Fibroblast of lung (primary cell): ENCODE measurements around the gene TIMP1.

Experiments used
- EZH2 ChIP-seq: IDR thresholded peaks from 2 replicates; pipeline ENCODE4 v1.5.1; 2012; ENCODE audit warnings: low read length, control low read depth, mild to moderate bottlenecking; ENCODE audit errors: missing control alignments
- TF ChIP-seq, protein P1 (sequence below), 2 donors: IDR thresholded peaks in 1 of 2; conservative IDR thresholded peaks in 1 of 2; 1 replicate in 1 of 2; 2 replicates in 1 of 2; pipeline ENCODE4 v1.5.1; 2011 to 2012; ENCODE audit warnings: low read length in 2 of 2, control low read depth in 1 of 2, inconsistent platforms in 1 of 2, low read depth in 1 of 2, mild to moderate bottlenecking in 1 of 2

DNA sequence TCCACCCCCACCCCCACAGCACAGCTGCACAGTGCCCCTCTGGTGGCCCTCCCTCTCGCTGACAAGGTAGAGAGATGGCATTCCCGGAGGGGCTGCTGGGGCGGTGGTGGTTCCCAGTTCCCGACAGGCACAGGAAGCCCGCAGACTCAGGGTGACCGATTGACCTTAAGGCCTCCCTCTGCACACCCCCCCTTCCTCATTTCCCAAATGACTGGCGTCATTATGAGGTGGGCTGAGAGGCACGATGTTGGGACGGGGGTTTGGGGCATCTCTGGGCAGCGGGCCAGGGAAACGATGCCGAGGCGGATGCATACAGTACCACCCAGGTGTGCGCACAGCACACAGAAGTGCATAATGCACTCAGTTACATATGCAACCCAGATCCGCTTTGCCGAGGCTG is 3.5 kb upstream of the TIMP1 start:
- TF ChIP-seq, protein P1, sequence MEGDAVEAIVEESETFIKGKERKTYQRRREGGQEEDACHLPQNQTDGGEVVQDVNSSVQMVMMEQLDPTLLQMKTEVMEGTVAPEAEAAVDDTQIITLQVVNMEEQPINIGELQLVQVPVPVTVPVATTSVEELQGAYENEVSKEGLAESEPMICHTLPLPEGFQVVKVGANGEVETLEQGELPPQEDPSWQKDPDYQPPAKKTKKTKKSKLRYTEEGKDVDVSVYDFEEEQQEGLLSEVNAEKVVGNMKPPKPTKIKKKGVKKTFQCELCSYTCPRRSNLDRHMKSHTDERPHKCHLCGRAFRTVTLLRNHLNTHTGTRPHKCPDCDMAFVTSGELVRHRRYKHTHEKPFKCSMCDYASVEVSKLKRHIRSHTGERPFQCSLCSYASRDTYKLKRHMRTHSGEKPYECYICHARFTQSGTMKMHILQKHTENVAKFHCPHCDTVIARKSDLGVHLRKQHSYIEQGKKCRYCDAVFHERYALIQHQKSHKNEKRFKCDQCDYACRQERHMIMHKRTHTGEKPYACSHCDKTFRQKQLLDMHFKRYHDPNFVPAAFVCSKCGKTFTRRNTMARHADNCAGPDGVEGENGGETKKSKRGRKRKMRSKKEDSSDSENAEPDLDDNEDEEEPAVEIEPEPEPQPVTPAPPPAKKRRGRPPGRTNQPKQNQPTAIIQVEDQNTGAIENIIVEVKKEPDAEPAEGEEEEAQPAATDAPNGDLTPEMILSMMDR (conservative IDR thresholded peaks at IDR 0.05 in 1 of 2, IDR thresholded peaks at IDR 0.05 in 1 of 2; ENCODE audit: low read depth in 1 of 2, low read length in 2 of 2) = no peak
- no peak for TF ChIP-seq EZH2
